C4-2B (cell line): ENCODE data around the gene CASZ1.

Experiments
- H3K27ac ChIP-seq: fragments of 450-650 bp; 2 replicates; pipeline ENCODE4 v1.5.1; 2017
- CTCF ChIP-seq: fragments of 450-650 bp; conservative IDR thresholded peaks from 2 replicates; pipeline ENCODE4 v1.5.1; 2017; ENCODE audit warnings: mild to moderate bottlenecking
- ZFX ChIP-seq: fragments of 450-650 bp; IDR thresholded peaks from 2 replicates; pipeline ENCODE4 v1.6.1; 2017

The CASZ1 gene

DNA sequence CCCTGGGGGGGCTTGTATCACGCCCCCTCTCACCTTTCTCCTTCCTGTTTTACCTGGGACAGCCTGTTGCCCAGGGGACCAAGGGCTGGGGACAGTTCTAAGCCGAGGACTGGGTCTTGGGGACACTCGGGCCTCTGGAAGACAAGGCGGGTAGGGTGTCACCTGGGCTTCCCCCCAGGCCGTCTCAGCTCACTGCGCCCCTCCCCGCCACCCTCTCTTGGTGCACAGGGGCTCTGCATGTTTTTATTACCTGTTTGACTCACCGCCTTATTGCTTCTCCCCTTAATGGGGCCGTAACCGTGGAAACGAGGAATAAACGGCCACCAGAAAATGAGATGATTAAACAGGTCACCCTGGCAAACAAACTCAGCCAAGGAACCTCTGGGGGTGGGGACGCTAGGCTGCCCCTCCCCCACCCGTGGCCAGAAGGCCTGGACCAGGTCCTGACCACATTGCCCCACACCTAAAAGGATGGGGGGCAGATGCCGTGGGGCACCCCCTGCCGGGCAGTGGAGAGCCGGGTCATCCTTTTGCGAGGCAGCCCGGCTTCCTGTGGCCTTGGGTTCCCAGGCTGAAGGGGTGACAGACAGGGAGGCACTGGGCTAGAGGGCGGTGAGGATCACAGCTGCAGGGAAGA lies 109.9 kb downstream of the CASZ1 start:
- no peak for TF ChIP-seq ZFX
- TF ChIP-seq CTCF = no peak
- peak overlapping the region; percentile 75 for H3K27ac ChIP-seq

- TF ChIP-seq CTCF (no peak), ZFX (no peak)
- H3K27ac ChIP-seq = peak overlapping the region; percentile 75
Observed at GRCh38 chr1:10685808-10686403, 110.5 kb downstream of the CASZ1 start.

DNA sequence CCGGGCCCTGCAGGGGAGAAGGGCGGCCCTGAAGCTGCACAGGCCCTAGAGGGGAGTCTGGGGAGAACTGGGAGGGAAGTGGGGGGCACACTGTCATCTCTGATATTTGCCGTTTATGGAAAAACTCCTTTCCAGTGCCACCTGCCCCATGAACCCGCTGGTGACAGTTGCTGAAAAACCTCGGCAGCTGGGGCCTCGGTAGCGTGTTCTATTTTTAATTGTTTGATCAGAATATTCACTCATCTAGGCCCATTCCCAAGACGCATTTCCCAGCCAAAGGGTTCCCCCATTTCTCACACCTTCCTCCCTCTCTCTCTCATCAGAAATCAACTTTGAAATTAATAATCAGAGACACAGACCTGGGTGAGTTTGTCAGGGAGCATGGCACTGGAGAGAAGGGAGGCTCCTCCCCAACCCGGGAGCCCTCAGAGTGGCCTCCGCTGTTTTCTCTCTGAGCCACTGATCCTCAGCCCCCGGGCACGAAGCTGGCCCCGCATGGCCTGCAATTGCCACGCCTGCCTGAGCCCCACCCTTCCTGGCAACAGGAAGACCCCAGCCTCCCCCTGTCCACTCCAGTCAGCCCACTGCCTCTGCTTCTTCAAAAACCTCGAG lies 111.1 kb downstream of the CASZ1 start:
- peak overlapping the region; percentile 75 for H3K27ac ChIP-seq
- TF ChIP-seq CTCF (no peak), ZFX (no peak)

GRCh38 chr1:10684221-10684620 lies 112.2 kb downstream of the CASZ1 start:
- TF ChIP-seq CTCF = no peak
- no peak for TF ChIP-seq ZFX
- H3K27ac ChIP-seq = peak overlapping the region; percentile 75

DNA sequence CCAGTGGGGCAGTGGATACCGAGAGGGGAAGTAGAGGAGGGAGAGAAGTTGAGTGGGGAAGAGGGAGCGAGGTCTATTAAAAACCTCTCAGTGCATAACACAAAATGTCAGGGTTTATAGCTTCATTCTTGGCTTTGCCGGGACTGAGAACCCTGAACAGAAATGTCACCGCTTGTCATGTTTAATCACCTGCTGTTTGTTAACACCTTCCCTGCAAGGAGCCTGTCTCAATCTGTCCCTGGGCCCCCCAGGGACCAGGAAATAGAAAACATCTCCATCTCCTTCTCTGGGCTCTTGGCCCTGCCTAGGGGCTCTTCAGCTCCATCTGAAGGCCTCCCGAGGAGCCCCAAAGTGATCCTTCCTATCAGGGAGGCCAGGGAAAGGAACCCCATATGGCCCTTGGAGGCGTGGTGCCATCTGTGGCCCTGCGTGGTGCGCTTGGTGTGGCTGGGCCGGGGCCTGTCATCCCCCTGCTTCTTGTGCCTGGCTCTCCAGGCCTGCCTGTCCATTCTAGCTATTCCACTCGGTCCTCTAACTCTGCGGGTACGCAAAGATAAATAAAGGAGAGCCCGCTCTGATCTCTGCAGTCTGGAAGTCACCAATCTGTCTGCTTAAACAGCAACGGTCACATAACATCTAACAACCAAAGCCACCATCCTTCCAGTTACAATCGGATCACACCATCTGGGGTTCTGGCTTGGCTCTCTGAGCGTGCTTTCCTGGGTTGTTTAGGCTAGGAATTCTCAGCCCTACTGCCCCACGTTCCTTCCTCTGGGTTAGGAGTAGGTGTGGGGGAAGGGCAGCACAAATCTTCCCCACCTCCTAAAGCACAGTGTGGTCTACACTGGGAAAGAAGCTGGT lies 113.8 kb downstream of the CASZ1 start:
- no peak for TF ChIP-seq CTCF
- TF ChIP-seq ZFX = no peak
- peak overlapping the region; percentile 99 for H3K27ac ChIP-seq

- no peak for TF ChIP-seq CTCF
- TF ChIP-seq ZFX = no peak
- peak overlapping the region; percentile 99 for H3K27ac ChIP-seq
Observed at GRCh38 chr1:10682108-10682445, 114.4 kb downstream of the CASZ1 start.
